GM12873 (cell line): Measurements from ENCODE around the gene GYS1.

Experiments used
- TF ChIP-seq, protein P1 (sequence below): IDR thresholded peaks from 2 replicates; pipeline ENCODE4 v1.5.1; 2012; ENCODE audit warnings: low read depth, mild to moderate bottlenecking, moderate library complexity, low read length, control low read depth; ENCODE audit not compliant: insufficient read depth; ENCODE audit errors: missing control alignments

The GYS1 gene

DNA sequence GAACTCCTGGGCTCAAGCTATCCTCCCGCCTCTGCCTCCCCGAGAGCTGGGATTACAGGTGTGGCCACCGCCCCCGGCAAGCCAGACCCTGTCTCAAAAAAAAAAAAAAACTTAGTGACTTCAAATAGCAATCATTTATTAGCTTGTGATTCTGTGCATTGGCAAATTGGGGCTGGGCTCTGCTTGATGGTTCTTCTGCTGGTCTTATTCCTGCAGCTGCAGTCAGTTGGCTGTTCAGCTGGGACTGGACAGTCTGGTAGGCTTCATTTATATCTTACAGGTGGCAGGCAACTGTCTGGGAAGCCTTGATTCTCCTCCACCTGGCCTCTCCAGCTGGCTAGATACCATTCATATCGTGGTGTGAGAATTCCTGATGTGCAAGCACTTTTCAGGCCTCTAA, 52.2 kb downstream of the GYS1 start:
- TF ChIP-seq, protein P1, sequence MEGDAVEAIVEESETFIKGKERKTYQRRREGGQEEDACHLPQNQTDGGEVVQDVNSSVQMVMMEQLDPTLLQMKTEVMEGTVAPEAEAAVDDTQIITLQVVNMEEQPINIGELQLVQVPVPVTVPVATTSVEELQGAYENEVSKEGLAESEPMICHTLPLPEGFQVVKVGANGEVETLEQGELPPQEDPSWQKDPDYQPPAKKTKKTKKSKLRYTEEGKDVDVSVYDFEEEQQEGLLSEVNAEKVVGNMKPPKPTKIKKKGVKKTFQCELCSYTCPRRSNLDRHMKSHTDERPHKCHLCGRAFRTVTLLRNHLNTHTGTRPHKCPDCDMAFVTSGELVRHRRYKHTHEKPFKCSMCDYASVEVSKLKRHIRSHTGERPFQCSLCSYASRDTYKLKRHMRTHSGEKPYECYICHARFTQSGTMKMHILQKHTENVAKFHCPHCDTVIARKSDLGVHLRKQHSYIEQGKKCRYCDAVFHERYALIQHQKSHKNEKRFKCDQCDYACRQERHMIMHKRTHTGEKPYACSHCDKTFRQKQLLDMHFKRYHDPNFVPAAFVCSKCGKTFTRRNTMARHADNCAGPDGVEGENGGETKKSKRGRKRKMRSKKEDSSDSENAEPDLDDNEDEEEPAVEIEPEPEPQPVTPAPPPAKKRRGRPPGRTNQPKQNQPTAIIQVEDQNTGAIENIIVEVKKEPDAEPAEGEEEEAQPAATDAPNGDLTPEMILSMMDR, result no peak

GRCh38 chr19:48938256-48938655, 54.9 kb downstream of the GYS1 start:
- TF ChIP-seq, protein P1, result no peak

DNA sequence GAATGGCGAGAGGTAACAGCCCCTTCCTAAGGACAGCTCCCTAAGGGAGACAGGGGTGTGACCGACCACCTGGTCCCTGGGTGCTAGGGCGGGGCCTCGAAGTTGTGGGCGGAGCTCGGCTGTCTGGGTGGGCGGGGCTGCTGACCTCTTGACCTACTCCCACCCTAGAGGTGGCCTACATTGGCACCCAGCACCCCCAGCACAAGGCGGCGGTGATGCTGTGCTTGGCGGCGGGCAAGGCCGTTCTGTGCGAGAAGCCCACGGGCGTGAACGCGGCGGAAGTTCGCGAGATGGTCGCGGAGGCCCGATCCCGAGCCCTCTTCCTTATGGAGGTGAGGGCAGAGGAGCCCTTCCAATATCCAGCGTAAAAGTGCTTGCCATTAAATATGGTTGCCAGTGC, 57.2 kb downstream of the GYS1 start:
- TF ChIP-seq, protein P1, result no peak

- TF ChIP-seq, protein P1, result no peak
These were observed 58.3 kb downstream of the GYS1 start for GRCh38 chr19:48934837-48935236.

DNA sequence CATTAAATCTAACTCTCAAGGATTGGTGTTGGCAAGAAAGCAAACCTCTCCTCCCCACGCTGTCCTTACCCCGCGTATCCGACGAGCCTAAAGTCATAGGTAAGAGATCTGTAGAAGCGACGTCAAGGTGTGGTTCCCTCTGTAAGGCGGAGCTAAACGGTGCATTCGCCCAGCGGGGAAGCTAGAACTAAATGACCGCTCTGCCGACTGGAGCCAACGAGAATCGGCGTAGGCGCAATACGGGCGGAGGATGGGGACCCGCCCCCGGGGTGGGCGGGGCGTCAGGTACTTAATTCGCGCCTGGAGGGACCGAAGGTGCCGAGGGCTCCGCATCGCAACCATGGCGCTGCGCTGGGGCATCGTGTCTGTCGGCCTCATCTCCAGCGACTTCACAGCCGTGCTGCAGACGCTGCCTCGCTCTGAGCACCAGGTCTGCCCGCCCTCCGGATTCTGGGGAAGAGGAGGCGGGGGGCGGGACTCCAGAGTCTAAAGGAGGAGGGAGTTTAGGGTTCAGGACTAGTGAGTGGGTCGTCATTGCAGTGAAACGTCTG, 59.7 kb downstream of the GYS1 start, which contains the start of gene DHDH:
Gene DHDH (plus strand): TSS at position 318 of the 551 bp plus-strand sequence. CDS start 23 bp downstream, at position 341.
- TF ChIP-seq, protein P1, result no peak

DNA sequence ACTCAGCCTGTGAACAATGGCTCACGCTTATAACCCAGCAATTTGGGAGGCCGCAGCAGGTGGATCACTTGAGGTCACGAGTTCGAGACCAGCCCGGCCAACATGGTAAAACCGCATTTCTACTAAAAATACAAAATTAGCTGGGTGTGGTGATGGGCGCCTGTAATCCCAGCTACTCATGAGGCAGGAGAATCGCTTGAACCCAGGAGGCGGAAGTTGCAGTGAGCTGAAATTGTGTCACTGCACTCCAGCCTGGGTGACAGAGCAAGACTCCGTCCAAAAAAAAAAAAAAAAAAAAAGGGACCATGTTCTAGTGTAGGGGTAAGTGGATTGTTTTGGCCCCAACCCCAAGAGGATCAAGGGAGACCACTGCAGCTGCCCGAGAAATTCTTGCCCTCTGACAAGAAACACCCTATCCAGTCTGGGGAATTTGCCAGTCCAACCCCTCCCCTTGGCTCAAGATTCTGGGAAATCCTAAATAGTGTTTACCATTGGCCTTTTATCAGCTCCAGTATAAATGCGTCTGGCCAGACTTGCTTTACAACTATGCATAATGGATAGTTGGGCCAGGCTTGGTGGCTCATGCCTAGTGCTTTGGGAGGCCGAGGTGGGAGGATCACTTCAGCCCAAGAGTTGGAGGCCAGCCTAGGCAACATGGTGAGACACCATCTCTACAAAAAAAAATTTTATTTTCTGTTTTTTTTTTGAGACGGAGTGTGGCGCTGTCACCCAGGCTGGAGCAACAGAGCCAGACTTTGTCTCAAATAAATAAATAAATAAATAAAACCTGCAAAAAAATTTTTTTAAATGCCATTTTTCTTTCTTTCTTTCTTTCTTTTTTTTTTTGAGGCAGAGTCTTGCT, 64.7 kb downstream of the GYS1 start:
- TF ChIP-seq, protein P1, result no peak

DNA sequence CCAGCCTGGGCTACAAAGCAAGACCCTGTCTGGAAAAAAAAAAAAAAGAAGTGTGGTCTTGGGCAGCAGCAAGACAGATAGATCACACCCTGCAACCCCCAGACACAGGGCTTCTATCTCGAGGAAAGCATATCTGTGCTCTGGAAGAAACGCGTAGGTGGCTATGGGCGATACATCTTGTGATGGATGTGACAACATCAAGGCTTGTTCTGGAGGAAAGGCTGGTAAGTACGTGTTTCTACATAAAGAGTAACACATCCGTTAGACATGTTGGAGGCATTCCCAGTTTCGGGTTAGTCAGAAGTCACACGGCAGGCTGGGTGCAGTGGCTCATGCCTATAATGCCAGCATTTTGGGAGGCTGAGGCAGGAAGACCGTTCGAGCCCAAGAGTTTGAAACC, 66.2 kb downstream of the GYS1 start:
- TF ChIP-seq, protein P1, result no peak
